HG03060 (cell line): Measurements from ENCODE around the gene PLXNB1.

ENCODE experiments used
- ATAC-seq: cut with Tn5 transposase; IDR thresholded peaks from one replicate; pipeline ENCODE4 v1.9.1; 2021; ENCODE audit warnings: low read depth, moderate number of reproducible peaks; ENCODE audit not compliant: unreplicated experiment

The PLXNB1 gene

GRCh38 chr3:48422272-48422671 is 7.6 kb downstream of the PLXNB1 start:
- no peak for ATAC-seq

- no peak for ATAC-seq
Measured at GRCh38 chr3:48420561-48420960, 9.3 kb downstream of the PLXNB1 start.

- ATAC-seq, result no peak
Measured at GRCh38 chr3:48419597-48419996, 10.3 kb downstream of the PLXNB1 start.

GRCh38 chr3:48419149-48419548 is 10.7 kb downstream of the PLXNB1 start:
- ATAC-seq, result no peak

GRCh38 chr3:48418651-48419050 is 11.2 kb downstream of the PLXNB1 start:
- no peak for ATAC-seq

GRCh38 chr3:48418140-48418539 is 11.7 kb downstream of the PLXNB1 start:
- no peak for ATAC-seq

- no peak for ATAC-seq
Measured at GRCh38 chr3:48417529-48418108, 12.3 kb downstream of the PLXNB1 start.

- no peak for ATAC-seq
Measured at GRCh38 chr3:48416546-48416945, 13.3 kb downstream of the PLXNB1 start.

GRCh38 chr3:48416091-48416505 is 13.8 kb downstream of the PLXNB1 start:
- ATAC-seq, result no peak

GRCh38 chr3:48415251-48415953 is 14.5 kb downstream of the PLXNB1 start:
- ATAC-seq, result no peak

GRCh38 chr3:48414376-48415250 is 15.3 kb downstream of the PLXNB1 start:
- no peak for ATAC-seq

GRCh38 chr3:48413611-48414010 is 16.3 kb downstream of the PLXNB1 start:
- no peak for ATAC-seq

GRCh38 chr3:48413086-48413485 is 16.8 kb downstream of the PLXNB1 start:
- ATAC-seq, result no peak

GRCh38 chr3:48412375-48413001 is 17.4 kb downstream of the PLXNB1 start:
- ATAC-seq, result no peak

GRCh38 chr3:48411606-48412374 is 18.1 kb downstream of the PLXNB1 start:
- no peak for ATAC-seq

GRCh38 chr3:48411041-48411588 is 18.8 kb downstream of the PLXNB1 start:
- ATAC-seq, result no peak

GRCh38 chr3:48410205-48411040 is 19.5 kb downstream of the PLXNB1 start:
- no peak for ATAC-seq

- ATAC-seq, result no peak
Measured at GRCh38 chr3:48409291-48410201, 20.3 kb downstream of the PLXNB1 start.
